CD8-positive, alpha-beta memory T cell (primary cell): ENCODE data around the gene HYOU1. TPM values are rescaled to one million over a fixed set of nuclear protein-coding genes. Genes with fewer than 3 reads are reported as not detected.
"Not testable (repeated sequence)": the region's sequence is repeated elsewhere in the genome, so short reads cannot be mapped to it uniquely, and the experiment has no call there.

Experiments
- CTCF ChIA-PET: fragments of 350-600 bp; sonication (Branson Sonifier 250); formaldehyde crosslinking; loops from one replicate; lab custom pipeline; 2021; ENCODE audit warnings: antibody characterized with exemption; lab: Charles Lee
- POLR2A ChIA-PET: fragments of 350-600 bp; sonication (Branson Sonifier 250); formaldehyde crosslinking; loops from one replicate; lab custom pipeline; 2021; ENCODE audit warnings: antibody characterized with exemption; lab: Charles Lee
- DNase-seq, 5 donors: peaks; one replicate each; pipeline versions ENCODE4 v3.0.0 to v3.0.0-alpha.2; 2020 to 2022; ENCODE audit warnings: mixed read lengths in 1 of 5
- H3K27ac ChIP-seq: one replicate; pipeline ENCODE4 v1.7.0; 2013; ENCODE audit warnings: low read depth, mild to moderate bottlenecking, low read length, moderate library complexity
- H3K27me3 ChIP-seq: 2 replicates; pipeline ENCODE4 v1.7.0; 2013; ENCODE audit warnings: low read length, mild to moderate bottlenecking; ENCODE audit not compliant: insufficient read depth, poor library complexity, severe bottlenecking
- H3K36me3 ChIP-seq: 2 replicates; pipeline ENCODE4 v1.7.0; 2013; ENCODE audit warnings: mild to moderate bottlenecking, low read length, moderate library complexity; ENCODE audit not compliant: insufficient read depth
- H3K4me1 ChIP-seq: 2 replicates; pipeline ENCODE4 v1.7.0; 2013; ENCODE audit warnings: mild to moderate bottlenecking, low read length, moderate library complexity; ENCODE audit not compliant: insufficient read depth
- H3K4me3 ChIP-seq: 2 replicates; pipeline ENCODE4 v1.7.0; 2013; ENCODE audit warnings: mild to moderate bottlenecking, low read length
- H3K9me3 ChIP-seq: 2 replicates; pipeline ENCODE4 v1.7.0; 2013; ENCODE audit warnings: mild to moderate bottlenecking, low read length
- H3K27ac Mint-ChIP-seq, 8 donors: one replicate each; pipeline ENCODE4 v1.8.0; 2020 to 2021; ENCODE audit warnings: mixed read lengths in 8 of 8, mild to moderate bottlenecking in 6 of 8, inconsistent platforms in 3 of 8, moderate library complexity in 3 of 8
- H3K27me3 Mint-ChIP-seq, 2 donors: one replicate each; pipeline ENCODE4 v1.8.0; 2020 to 2021; ENCODE audit warnings: mixed read lengths in 2 of 2, mild to moderate bottlenecking in 1 of 2, moderate library complexity in 1 of 2
- H3K36me3 Mint-ChIP-seq, 3 donors: one replicate each; pipeline ENCODE4 v1.8.0; 2020 to 2021; ENCODE audit warnings: mixed read lengths in 3 of 3, inconsistent platforms in 1 of 3, mild to moderate bottlenecking in 1 of 3
- H3K4me1 Mint-ChIP-seq, 3 donors: one replicate each; pipeline ENCODE4 v1.8.0; 2020 to 2021; ENCODE audit warnings: mixed read lengths in 3 of 3, inconsistent platforms in 1 of 3, mild to moderate bottlenecking in 1 of 3
- H3K4me3 Mint-ChIP-seq, 7 donors: one replicate each; pipeline ENCODE4 v1.8.0; 2020 to 2021; ENCODE audit warnings: mixed read lengths in 7 of 7, mild to moderate bottlenecking in 6 of 7, moderate library complexity in 4 of 7, inconsistent platforms in 2 of 7
- H3K9me3 Mint-ChIP-seq, 5 donors: one replicate each; pipeline ENCODE4 v1.8.0; 2020 to 2022; ENCODE audit warnings: mixed read lengths in 5 of 5, mild to moderate bottlenecking in 3 of 5, moderate library complexity in 2 of 5, inconsistent platforms in 1 of 5
- polyA plus RNA-seq: library from polyadenylated mRNA; unstranded; fragments of 300-500 nt; fragmentation: Illumina TruSeq; gene quantifications from one replicate; pipeline ENCODE4 v1.2.3, GENCODE V29; 2021
- total RNA-seq, 2 experiments: library from RNA; stranded (reverse); gene quantifications; one replicate each; pipeline ENCODE4 v1.2.3, GENCODE V29; 2021

The HYOU1 gene
- total and polyA plus RNA-seq, 3 experiments from 2014 or later, result 33.4 to 181 (median 181) TPM

DNA sequence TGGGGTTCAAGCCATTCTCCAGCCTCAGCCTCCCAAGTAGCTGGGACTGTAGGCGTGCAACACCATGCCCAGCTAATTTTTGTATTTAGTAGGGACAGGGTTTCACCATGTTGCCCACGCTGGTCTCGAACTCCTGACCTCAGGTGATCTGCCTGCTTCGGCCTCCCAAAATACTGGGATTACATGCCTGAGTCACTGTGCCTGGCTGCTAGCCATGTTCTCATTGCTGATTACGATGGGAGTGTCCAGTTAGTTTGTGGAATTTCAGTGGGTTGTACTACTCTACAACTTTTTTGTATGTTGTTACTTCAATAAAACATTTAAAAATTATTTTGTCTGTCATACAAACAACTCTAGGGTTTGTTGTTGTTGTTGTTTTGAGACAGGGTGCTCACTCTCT, 5.8 kb upstream of the HYOU1 start:
- Histone ChIP-seq H3K4me1 (peaks cover 21% of the 10 kb centered on the region), H3K9me3 (no peaks in the 10 kb centered on the region), H3K27me3 (no peaks in the 10 kb centered on the region), H3K4me3 (no peak overlapping the region), H3K27ac (no peak overlapping the region), H3K36me3 (no peaks in the 10 kb centered on the region)
- DNase-seq, result no peak
- H3K4me1 Mint-ChIP-seq, result peaks cover 23 to 43% (median 32%) of the 10 kb centered on the region in 3 donors
- H3K36me3 Mint-ChIP-seq, result peaks cover 0 to 13% (median 0%) of the 10 kb centered on the region in 3 donors
- no peaks in the 10 kb centered on the region for H3K9me3 Mint-ChIP-seq
- ChIA-PET POLR2A (no interaction called here), CTCF (interaction anchor here (1.2 to 2.0 kb wide), 3 partner anchors 23 to 53 kb away, joined by 4 to 8 read pairs (median 4); no protein-coding TSS in a partner anchor)
- H3K27me3 Mint-ChIP-seq, result no peaks in the 10 kb centered on the region
- H3K4me3 Mint-ChIP-seq, result peak overlapping the region in 2 of 7 donors; percentile 16 to 66
- H3K27ac Mint-ChIP-seq, result no peak overlapping the region

DNA sequence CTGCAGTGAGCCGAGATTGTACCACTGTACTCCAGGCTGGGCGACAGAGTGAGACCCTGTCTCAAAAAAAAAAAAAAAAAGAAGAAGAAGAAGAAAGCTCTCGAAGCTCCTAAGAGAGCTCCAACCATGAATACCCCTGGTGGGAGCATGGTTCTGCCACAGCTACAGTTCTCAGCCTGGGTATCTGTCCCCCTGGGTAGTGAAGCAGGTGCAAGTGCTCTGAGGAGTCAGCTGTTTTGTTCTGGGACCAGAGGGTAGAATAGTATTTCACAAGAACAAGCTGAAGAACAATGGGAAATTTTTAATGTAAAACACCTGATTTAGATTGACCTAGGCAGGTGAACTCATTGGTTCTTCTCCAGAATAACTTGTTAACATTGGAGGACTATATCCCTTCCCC, 4.3 kb upstream of the HYOU1 start:
- Mint-ChIP-seq H3K36me3 (peaks cover 0 to 14% (median 0%) of the 10 kb centered on the region in 3 donors), H3K4me3 (peak overlapping the region in 1 of 7 donors; percentile 52), H3K4me1 (peaks cover 20 to 38% (median 26%) of the 10 kb centered on the region in 3 donors), H3K9me3 (no peaks in the 10 kb centered on the region), H3K27me3 (no peaks in the 10 kb centered on the region), H3K27ac (peak overlapping the region in 2 of 8 donors; percentile 56 to 73)
- POLR2A ChIA-PET, result no interaction called here
- H3K4me1 ChIP-seq, result peaks cover 17% of the 10 kb centered on the region
- H3K27me3 ChIP-seq, result no peaks in the 10 kb centered on the region
- H3K27ac ChIP-seq, result no peak overlapping the region
- no peak for DNase-seq
- H3K36me3 ChIP-seq, result no peaks in the 10 kb centered on the region
- H3K9me3 ChIP-seq, result no peaks in the 10 kb centered on the region
- CTCF ChIA-PET, result interaction anchor here (2.0 kb wide), 1 partner anchor 24 kb away, joined by 8 read pairs; no protein-coding TSS in a partner anchor
- no peak overlapping the region for H3K4me3 ChIP-seq

DNA sequence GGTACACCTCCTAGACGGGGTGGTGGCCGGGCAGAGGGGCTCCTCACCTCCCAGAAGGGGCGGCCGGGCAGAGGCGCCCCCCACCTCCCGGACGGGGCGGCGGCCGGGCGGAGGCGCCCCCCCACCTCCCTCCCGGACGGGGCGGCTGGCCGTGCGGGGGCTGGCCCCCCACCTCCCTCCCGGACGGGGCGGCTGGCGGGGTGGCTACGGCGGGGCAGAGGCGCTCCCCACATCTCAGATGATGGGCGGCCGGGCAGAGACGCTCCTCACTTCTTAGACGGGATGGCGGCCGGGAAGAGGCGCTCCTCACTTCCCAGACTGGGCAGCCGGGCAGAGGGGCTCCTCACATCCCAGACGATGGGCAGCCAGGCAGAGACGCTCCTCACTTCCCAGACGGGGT, 2.1 kb upstream of the HYOU1 start:
- H3K4me1 Mint-ChIP-seq, result peaks cover 28 to 39% (median 29%) of the 10 kb centered on the region in 3 donors
- H3K9me3 Mint-ChIP-seq, DNase-seq, H3K27me3 ChIP-seq, CTCF ChIA-PET, POLR2A ChIA-PET, H3K27ac Mint-ChIP-seq, H3K27ac ChIP-seq, H3K27me3 Mint-ChIP-seq, H3K9me3 ChIP-seq, H3K4me3 ChIP-seq: not testable (repeated sequence)
- peaks cover 22% of the 10 kb centered on the region for H3K4me1 ChIP-seq
- H3K36me3 ChIP-seq, result peaks cover 12% of the 10 kb centered on the region
- peaks cover 0 to 34% (median 2%) of the 10 kb centered on the region in 3 donors for H3K36me3 Mint-ChIP-seq
- peak overlapping the region in 1 of 7 donors; percentile 29 for H3K4me3 Mint-ChIP-seq

DNA sequence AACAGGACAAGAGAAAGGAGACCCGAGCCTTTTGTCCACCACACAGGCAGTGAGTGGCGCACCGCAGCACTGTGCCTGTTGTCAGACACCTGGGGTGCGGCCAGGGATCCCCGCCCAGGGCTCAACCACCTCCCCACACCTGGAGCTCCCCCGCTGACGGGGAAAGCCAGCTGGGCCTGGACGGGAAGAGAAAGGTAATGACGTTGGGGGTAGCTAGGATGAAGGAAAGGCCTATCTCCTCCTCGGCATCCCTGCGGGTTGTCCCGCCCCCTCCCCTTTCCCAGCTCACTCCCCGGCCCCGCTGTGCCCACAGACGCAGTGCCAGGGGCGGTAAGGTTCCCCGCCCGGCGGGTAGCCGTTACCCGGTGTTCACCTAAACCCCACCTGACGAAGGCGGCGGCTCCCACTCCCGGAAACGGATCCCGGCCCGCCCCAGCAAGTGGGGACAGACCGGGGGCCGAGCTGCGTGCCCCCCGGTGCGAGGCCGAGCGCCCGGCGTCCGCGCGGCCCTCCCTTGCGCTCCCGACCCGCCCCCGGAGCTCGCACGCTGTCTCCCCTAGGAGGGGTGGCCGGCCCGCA, 495 bp downstream of the HYOU1 start:
- Mint-ChIP-seq H3K27ac (peak overlapping the region; percentile 85 to 99 (median 98)), H3K4me1 (peaks cover 35 to 50% (median 45%) of the 10 kb centered on the region in 3 donors), H3K9me3 (no peaks in the 10 kb centered on the region), H3K4me3 (peak overlapping the region; percentile 91 to 99 (median 95)), H3K36me3 (peaks cover 8 to 57% (median 10%) of the 10 kb centered on the region in 3 donors), H3K27me3 (no peaks in the 10 kb centered on the region)
- no peaks in the 10 kb centered on the region for H3K27me3 ChIP-seq
- peak; percentile 44 to 69 (median 56) for DNase-seq
- ChIA-PET POLR2A (interaction anchor here (0.6 to 3.1 kb wide), 6 partner anchors 11 to 42 kb away, joined by 3 to 30 read pairs (median 7); partner anchors contain the start of genes RPS25, TRAPPC4 and VPS11), CTCF (interaction anchor here (1.1 to 5.3 kb wide), 7 partner anchors 10 to 761 kb away, joined by 3 to 23 read pairs (median 3); partner anchors contain the start of genes CENATAC, DPAGT1, RPS25 and TRAPPC4)
- peaks cover 22% of the 10 kb centered on the region for H3K4me1 ChIP-seq
- peak overlapping the region; percentile 82 for H3K27ac ChIP-seq
- H3K36me3 ChIP-seq, result peaks cover 37% of the 10 kb centered on the region
- peak overlapping the region; percentile 67 for H3K4me3 ChIP-seq
- no peaks in the 10 kb centered on the region for H3K9me3 ChIP-seq

DNA sequence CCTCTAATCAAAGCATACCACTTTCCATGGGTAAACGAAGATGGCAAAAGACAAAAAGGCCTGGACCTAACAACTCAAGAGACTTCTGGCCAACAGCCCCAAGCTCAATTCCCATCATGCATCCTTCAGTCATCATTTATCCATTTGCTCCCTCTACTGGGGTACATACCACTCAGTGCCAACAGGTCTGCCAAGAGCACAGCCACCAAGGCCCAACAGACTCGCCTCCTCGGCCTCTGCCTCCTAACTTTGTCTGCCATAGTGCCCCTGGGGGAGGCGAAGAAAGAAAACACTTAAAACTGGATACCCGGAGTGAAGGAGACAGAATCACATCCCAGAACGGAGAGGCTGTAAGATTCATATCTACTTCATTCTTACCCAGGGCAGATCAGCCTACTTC, 1.1 kb downstream of the HYOU1 start:
- Mint-ChIP-seq H3K4me3 (peak overlapping the region; percentile 85 to 99 (median 94)), H3K9me3 (no peaks in the 10 kb centered on the region), H3K27ac (peak overlapping the region; percentile 76 to 97 (median 92)), H3K27me3 (no peaks in the 10 kb centered on the region), H3K36me3 (peaks cover 10 to 62% (median 13%) of the 10 kb centered on the region in 3 donors), H3K4me1 (peaks cover 35 to 55% (median 46%) of the 10 kb centered on the region in 3 donors)
- peaks cover 43% of the 10 kb centered on the region for H3K36me3 ChIP-seq
- no peak for DNase-seq
- no peaks in the 10 kb centered on the region for H3K27me3 ChIP-seq
- POLR2A ChIA-PET, result interaction anchor here (0.6 to 3.1 kb wide), 5 partner anchors 11 to 39 kb away, joined by 3 to 30 read pairs (median 10); partner anchors contain the start of genes RPS25, SLC37A4, TRAPPC4 and VPS11
- H3K4me3 ChIP-seq, result peak overlapping the region; percentile 67
- CTCF ChIA-PET, result interaction anchor here (0.6 to 5.3 kb wide), 9 partner anchors 11 to 760 kb away, joined by 3 to 23 read pairs (median 3); partner anchors contain the start of genes CENATAC, DPAGT1, RPS25 and TRAPPC4
- peaks cover 22% of the 10 kb centered on the region for H3K4me1 ChIP-seq
- H3K9me3 ChIP-seq, result no peaks in the 10 kb centered on the region
- H3K27ac ChIP-seq, result peak overlapping the region; percentile 82

DNA sequence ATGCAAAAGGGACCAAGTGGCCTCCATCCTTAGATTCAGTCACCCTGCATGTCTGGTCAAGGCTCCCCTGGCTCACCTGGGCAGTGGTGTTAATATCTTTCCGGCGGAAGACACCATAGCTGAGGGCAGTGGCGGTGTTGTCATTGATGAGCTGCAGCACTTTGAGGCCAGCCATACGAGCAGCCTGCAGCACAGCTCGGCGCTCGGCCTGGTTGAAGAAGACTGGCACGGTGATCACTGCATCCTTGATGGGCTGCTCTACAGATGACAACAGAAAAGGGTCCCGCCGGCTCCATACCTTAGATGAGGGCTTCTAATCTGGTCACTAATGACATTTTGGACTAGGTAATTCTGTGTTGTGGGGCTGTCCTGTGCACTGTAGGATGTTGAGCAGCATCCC, 2.6 kb downstream of the HYOU1 start:
- Histone ChIP-seq H3K9me3 (no peaks in the 10 kb centered on the region), H3K27me3 (no peaks in the 10 kb centered on the region), H3K36me3 (peaks cover 51% of the 10 kb centered on the region), H3K4me1 (peaks cover 22% of the 10 kb centered on the region), H3K27ac (no peak overlapping the region), H3K4me3 (no peak overlapping the region)
- ChIA-PET POLR2A (interaction anchor here (1.2 kb wide), 1 partner anchor 13 kb away, joined by 3 read pairs; the partner anchor contains the start of gene VPS11), CTCF (interaction anchor here (0.8 to 5.3 kb wide), 4 partner anchors 12 to 142 kb away, joined by 3 to 23 read pairs (median 4); partner anchors contain the start of genes RPS25, TRAPPC4 and VPS11)
- DNase-seq, result no peak
- Mint-ChIP-seq H3K4me1 (peaks cover 35 to 55% (median 46%) of the 10 kb centered on the region in 3 donors), H3K36me3 (peaks cover 14 to 74% (median 16%) of the 10 kb centered on the region in 3 donors), H3K9me3 (no peaks in the 10 kb centered on the region), H3K27ac (peak overlapping the region in 1 of 8 donors; percentile 51), H3K4me3 (peak overlapping the region in 5 of 7 donors; percentile 2 to 66 (median 47)), H3K27me3 (no peaks in the 10 kb centered on the region)

DNA sequence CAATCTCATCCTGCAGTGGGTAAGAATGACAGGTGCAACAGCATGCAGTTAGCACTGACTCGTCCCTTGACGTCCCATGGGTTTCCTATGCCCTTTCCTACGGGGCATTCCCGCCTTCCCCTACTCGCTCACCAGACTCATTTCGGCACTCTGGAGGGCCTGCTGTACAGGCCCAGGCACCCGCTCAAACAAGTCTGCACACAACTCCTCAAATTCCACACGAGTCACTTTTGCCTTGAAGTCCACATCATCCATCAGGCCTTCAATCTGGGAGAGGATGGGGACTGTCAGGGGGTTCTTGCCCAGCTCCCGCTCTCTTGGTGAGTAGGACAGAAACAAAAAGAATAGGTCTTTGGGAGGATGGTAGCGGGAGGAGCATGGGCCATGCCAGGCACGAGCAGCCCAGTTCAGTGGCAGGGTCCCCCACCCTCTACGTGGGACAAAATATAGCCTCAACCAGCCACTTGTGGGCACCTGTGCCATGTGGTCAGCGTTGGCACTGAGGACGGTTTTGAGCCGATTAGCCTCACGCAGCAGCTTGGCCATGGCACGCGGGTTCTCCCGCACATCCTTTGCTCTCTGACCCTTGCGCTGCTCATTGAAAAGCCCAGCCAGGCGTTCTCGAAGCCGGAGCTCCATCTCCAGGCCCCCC, 4.7 kb downstream of the HYOU1 start:
- Mint-ChIP-seq H3K27ac (peak overlapping the region in 4 of 8 donors; percentile 46 to 84 (median 50)), H3K27me3 (no peaks in the 10 kb centered on the region), H3K36me3 (peaks cover 17 to 90% (median 18%) of the 10 kb centered on the region in 3 donors), H3K4me3 (peak overlapping the region in 1 of 7 donors; percentile 27), H3K9me3 (no peaks in the 10 kb centered on the region), H3K4me1 (peaks cover 25 to 44% (median 35%) of the 10 kb centered on the region in 3 donors)
- Histone ChIP-seq H3K4me1 (peaks cover 13% of the 10 kb centered on the region), H3K9me3 (no peaks in the 10 kb centered on the region), H3K27ac (no peak overlapping the region), H3K4me3 (no peak overlapping the region), H3K36me3 (peaks cover 69% of the 10 kb centered on the region), H3K27me3 (no peaks in the 10 kb centered on the region)
- DNase-seq, result no peak
- ChIA-PET POLR2A (no interaction called here), CTCF (no interaction called here)
